ENCODE results near the gene NCAM2.

Gene NCAM2

GRCh38 chr21:20997636-20998455, at the start of gene NCAM2:
TSS of gene NCAM2 (plus strand) at chr21:20998409.
- peak; percentile 59 for DNase-seq (ENCODE audit: extremely low read depth, low read depth)
- TF ChIP-seq CTCF (IDR thresholded peaks at IDR 0.05; ENCODE audit: low read depth, low read length), result no peak

- no peak for TF ChIP-seq CTCF (IDR thresholded peaks at IDR 0.05; ENCODE audit: low read depth, low read length)
- DNase-seq (ENCODE audit: extremely low read depth, low read depth), result no peak
These were observed 48.3 kb upstream of the NCAM2 start for GRCh38 chr21:20949884-20950283.

- no peak for DNase-seq (ENCODE audit: extremely low read depth, low read depth)
- no peak for TF ChIP-seq CTCF (IDR thresholded peaks at IDR 0.05; ENCODE audit: low read depth, low read length)
These were observed 32.4 kb upstream of the NCAM2 start for GRCh38 chr21:20965816-20966215.

GRCh38 chr21:20968391-20968790, 29.8 kb upstream of the NCAM2 start:
- no peak for DNase-seq (ENCODE audit: extremely low read depth, low read depth)
- TF ChIP-seq CTCF (IDR thresholded peaks at IDR 0.05; ENCODE audit: low read depth, low read length), result no peak

- TF ChIP-seq CTCF (IDR thresholded peaks at IDR 0.05; ENCODE audit: low read depth, low read length), result no peak
- no peak for DNase-seq (ENCODE audit: extremely low read depth, low read depth)
These were observed 27.5 kb upstream of the NCAM2 start for GRCh38 chr21:20970691-20971090.

- peak; percentile 35 for TF ChIP-seq CTCF (IDR thresholded peaks at IDR 0.05; ENCODE audit: low read depth, low read length)
- no peak for DNase-seq (ENCODE audit: extremely low read depth, low read depth)
These were observed 26.8 kb upstream of the NCAM2 start for GRCh38 chr21:20971296-20971921.

GRCh38 chr21:20994790-20995189, 3.4 kb upstream of the NCAM2 start:
- TF ChIP-seq CTCF (IDR thresholded peaks at IDR 0.05; ENCODE audit: low read depth, low read length), result no peak

More at GRCh38 chr21:20994790-20995189, 3.4 kb upstream of the NCAM2 start:
- no peak for DNase-seq (ENCODE audit: extremely low read depth, low read depth)

Data from AG09319 (cell line).